K562 treated with DMSO at 1 percent for 48 hours (cell line): Measurements from ENCODE around the gene ZNF732. TPM values are rescaled to one million over a fixed set of nuclear protein-coding genes. Genes with fewer than 3 reads are reported as not detected.

Source experiments
- total RNA-seq: library from RNA; unstranded; fragments of 300-600 nt; gene quantifications from 2 replicates; pipeline ENCODE4 v1.2.3, GENCODE V29; 2022; ENCODE audit warnings: low replicate concordance; ENCODE audit errors: extremely low read depth

The ZNF732 gene
- total RNA-seq = not detected in 2 replicates

DNA sequence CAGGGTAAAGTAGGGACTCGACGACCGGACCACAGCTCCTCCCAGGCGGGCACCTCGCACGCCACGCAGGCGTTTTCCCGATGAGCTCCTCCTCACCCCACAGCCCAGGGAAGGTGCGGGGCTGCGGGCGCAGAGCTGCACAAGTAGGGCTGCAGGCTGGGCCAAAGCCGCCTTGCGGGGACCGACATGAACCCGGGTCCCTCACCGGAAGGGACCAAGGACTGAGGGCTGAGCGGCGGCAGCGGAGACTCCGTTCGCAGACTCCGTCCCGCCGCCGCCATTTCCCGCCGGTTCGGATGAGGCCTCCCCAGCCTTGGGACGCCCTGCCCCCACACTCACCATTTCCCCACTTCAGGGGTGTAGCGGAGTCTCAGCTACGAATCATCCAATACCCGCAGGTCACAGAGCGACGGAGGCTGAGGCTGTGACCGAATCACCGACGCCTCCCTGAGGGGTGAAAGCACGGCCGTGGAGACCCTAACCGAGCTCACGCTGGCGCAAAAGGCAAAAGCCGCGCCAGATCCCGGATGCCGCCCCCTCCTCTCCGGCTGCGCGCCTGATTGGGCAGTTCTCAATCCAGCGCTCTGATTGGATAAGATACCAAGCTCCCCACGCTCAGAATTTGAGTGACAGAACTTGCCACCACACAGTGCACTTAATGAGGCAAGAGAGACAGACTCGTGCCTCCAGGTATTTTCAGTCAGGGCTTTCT, at the start of gene ZNF732:
Gene ZNF732 (minus strand): TSS at position 506 of the 712 bp plus-strand sequence. CDS start 164 bp downstream, at position 342.

DNA sequence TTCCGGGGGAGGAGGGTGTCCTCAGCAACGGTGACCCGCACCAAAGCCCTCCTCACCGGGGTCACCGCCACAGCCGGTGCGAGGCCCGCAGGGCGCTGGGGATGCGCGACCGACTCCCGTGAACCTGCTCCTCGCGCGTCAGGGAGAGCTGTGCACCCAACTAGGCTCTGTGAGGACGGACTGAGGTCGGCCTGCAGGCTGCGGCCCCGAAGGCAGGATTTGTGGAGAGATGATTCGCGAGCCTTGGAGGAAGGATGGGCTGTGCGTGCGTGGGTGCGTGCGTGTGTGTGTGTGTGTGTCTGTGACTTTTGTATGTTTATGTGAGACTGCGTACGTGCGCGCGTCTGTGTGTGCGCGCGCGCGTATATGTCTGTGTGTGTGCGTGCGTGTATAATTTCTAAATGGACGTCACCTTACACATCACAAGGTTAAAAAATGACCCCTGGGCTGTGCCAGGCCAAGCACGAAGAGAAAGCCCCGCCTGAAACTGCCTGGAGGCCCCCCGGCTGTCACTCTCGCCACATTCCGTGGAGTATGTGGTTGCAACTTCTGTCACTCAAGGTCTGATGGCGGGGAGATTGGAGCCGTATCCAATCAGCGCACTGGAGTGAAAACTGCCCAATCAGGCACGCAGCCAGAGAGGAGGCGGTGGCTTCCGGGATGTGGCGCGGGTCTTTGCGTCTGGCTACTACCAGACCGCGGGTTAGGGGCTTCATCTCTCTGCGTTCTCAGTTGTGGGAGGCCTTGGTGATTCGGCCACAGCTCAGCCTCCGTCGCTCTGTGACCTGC, 32.1 kb upstream of the ZNF732 start, which contains the start of gene ZNF141:
Gene ZNF141 (plus strand): TSS at position 672 of the 789 bp plus-strand sequence. CDS start 170 bp downstream, outside the sequence.

Other genes with a start within 250 kb of the ZNF732 start
- not detected in 2 replicates for gene ZNF718, start 181.0 kb downstream of the ZNF732 start, total RNA-seq
- gene ZNF141, start 32.3 kb upstream of the ZNF732 start, total RNA-seq = not detected in 2 replicates
- not detected in 2 replicates for gene ZNF721, start 193.7 kb upstream of the ZNF732 start, total RNA-seq
- gene PIGG, start 193.7 kb upstream of the ZNF732 start, total RNA-seq = not detected in 2 replicates